Sigmoid colon (tissue), 7 donors: ENCODE measurements around the gene PSME3IP1. TPM values are rescaled to one million over a fixed set of nuclear protein-coding genes. Genes with fewer than 3 reads are reported as not detected.

ENCODE experiments used
- DNase-seq: peaks from one replicate; pipeline ENCODE4 v3.0.0-alpha.2; 2019
- H3K27ac ChIP-seq, 4 donors: fragments of 200-600 bp; sonication (generic); one replicate each; pipeline ENCODE4 v1.5.1; 2016 to 2019; ENCODE audit warnings: mild to moderate bottlenecking in 1 of 4
- H3K27me3 ChIP-seq, 3 donors: fragments of 200-600 bp; sonication (generic); one replicate each; pipeline ENCODE4 v1.5.1; 2019; ENCODE audit warnings: mild to moderate bottlenecking in 1 of 3
- H3K36me3 ChIP-seq, 4 donors: fragments of 200-600 bp; sonication (generic); one replicate each; pipeline ENCODE4 v1.5.1; 2016 to 2019
- H3K4me1 ChIP-seq, 4 donors: fragments of 200-600 bp; sonication (generic); one replicate each; pipeline ENCODE4 v1.5.1; 2017 to 2019
- H3K4me3 ChIP-seq, 4 donors: fragments of 200-600 bp; sonication (generic); one replicate each; pipeline ENCODE4 v1.5.1; 2017 to 2019; ENCODE audit warnings: mild to moderate bottlenecking in 2 of 4, moderate library complexity in 1 of 4
- H3K9me3 ChIP-seq, 4 donors: fragments of 200-600 bp in 3 of 4; sonication (generic) in 3 of 4; one replicate each; pipeline versions ENCODE4 v1.5.1 to v1.6.1; 2013 to 2019
- EP300 ChIP-seq, 4 donors: sonication (generic); formaldehyde crosslinking; IDR thresholded peaks; one replicate each; pipeline ENCODE4 v1.6.1; 2017; ENCODE audit warnings: antibody characterized with exemption in 4 of 4
- POLR2A ChIP-seq, 2 donors: fragments of 450-650 bp; IDR thresholded peaks; one replicate each; pipeline ENCODE4 v1.6.1; 2016; ENCODE audit warnings: antibody characterized with exemption in 2 of 2, mild to moderate bottlenecking in 2 of 2, moderate library complexity in 2 of 2
- POLR2AphosphoS5 ChIP-seq, 4 donors: sonication (generic); formaldehyde crosslinking; IDR thresholded peaks; one replicate each; pipeline ENCODE4 v1.6.1; 2017; ENCODE audit warnings: antibody characterized with exemption in 4 of 4
- WGBS, 2 donors: extraction: QIAGEN DNeasy Blood & Tissue Kit; methylation state at CpG; one replicate each; pipeline ENCODE4 v1.1.7; 2013; 5-methylcytosine and 5-hydroxymethylcytosine counted together
- intact Hi-C: fragments of 100-400 bp; cut with DNase I; formaldehyde crosslinking; loops from one replicate; pipeline ENCODE4 v1.15.1; 2023
- polyA plus RNA-seq, 3 donors: library from polyadenylated mRNA; stranded (reverse); fragments of 200-250 nt; gene quantifications; one replicate each; pipeline ENCODE4 v1.2.3, GENCODE V29; 2013
- total RNA-seq, 4 donors: library from RNA; depleted of rRNA; stranded (reverse); fragments of >200 nt; gene quantifications; one replicate each; pipeline ENCODE4 v1.1.0, GENCODE V29; 2016
- TF ChIP-seq, protein P1 (sequence below), 4 experiments: fragments of 450-650 bp in 3 of 4; fragments of 200-600 bp in 1 of 4; IDR thresholded peaks; one replicate each; pipeline ENCODE4 v1.5.1; 2016 to 2019; ENCODE audit warnings: antibody characterized with exemption in 4 of 4, mild to moderate bottlenecking in 3 of 4, moderate library complexity in 2 of 4
- donor health status: healthy with polysubstance abuse.
- donor health status: Bipolar disorder and iron deficiency.
- donor health status: healthy.

PSME3IP1 gene
- total and polyA plus RNA-seq, 7 donors: 60.1 to 81.3 (median 73.9) TPM

DNA sequence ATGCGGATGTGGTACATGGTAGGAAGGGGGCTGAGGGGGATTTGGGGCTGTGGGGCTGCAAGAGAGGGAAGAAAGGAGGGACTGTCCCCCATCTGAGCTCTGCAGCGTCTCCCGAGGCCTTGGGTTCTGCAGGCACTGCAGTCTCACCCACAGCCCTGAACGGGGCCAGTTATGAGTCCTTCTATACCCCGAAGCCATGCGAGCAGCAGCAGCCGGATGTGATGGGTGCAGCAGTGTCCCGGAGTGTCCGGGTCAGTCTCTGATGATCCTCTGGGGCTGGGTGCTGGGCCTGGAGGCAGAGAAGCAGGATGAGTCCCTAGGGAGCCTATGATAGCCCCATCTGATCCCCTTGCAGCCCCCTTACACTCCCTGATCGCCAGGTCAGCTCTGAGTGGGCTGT lies 52.0 kb downstream of the PSME3IP1 start:
- H3K9me3 ChIP-seq: no peaks in the 10 kb centered on the region
- no peak overlapping the region for H3K4me3 ChIP-seq
- H3K27me3 ChIP-seq: no peaks in the 10 kb centered on the region
- intact Hi-C loops: no loop called here
- no peak overlapping the region for H3K27ac ChIP-seq
- TF ChIP-seq POLR2AphosphoS5 (IDR thresholded peaks at IDR 0.05) (no peak), POLR2A (IDR thresholded peaks at IDR 0.05) (no peak), EP300 (IDR thresholded peaks at IDR 0.05) (no peak)
- TF ChIP-seq, protein P1, sequence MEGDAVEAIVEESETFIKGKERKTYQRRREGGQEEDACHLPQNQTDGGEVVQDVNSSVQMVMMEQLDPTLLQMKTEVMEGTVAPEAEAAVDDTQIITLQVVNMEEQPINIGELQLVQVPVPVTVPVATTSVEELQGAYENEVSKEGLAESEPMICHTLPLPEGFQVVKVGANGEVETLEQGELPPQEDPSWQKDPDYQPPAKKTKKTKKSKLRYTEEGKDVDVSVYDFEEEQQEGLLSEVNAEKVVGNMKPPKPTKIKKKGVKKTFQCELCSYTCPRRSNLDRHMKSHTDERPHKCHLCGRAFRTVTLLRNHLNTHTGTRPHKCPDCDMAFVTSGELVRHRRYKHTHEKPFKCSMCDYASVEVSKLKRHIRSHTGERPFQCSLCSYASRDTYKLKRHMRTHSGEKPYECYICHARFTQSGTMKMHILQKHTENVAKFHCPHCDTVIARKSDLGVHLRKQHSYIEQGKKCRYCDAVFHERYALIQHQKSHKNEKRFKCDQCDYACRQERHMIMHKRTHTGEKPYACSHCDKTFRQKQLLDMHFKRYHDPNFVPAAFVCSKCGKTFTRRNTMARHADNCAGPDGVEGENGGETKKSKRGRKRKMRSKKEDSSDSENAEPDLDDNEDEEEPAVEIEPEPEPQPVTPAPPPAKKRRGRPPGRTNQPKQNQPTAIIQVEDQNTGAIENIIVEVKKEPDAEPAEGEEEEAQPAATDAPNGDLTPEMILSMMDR (IDR thresholded peaks at IDR 0.05): no peak
- H3K4me1 ChIP-seq: peaks cover 0 to 7% (median 0%) of the 10 kb centered on the region in 4 donors
- peaks cover 0 to 12% (median 0%) of the 10 kb centered on the region in 4 donors for H3K36me3 ChIP-seq
- WGBS, 2 donors: 73 to 85% methylated on average over 10 of the region's 10 CpGs
- DNase-seq: no peak

DNA sequence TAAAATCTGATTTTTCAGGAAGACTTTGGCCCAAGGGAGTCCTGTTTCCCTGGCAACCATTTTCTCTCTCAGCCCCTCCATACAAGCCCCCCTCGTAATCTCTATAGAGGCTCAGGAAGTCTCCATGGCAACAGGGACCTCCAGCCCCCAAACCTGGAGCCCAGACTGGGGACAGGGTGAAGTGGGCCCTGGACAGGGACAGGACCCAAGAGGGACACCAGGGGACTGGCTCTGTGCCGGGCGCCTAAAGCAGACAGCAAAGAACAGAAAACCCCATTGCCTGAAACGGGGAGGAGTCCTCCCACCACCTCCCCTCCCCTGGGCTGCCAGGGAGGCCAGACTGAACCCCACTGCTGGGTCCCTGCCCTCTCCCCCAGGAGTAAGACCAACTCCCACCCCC lies 52.8 kb downstream of the PSME3IP1 start:
- Histone ChIP-seq H3K4me1 (peaks cover 0 to 7% (median 0%) of the 10 kb centered on the region in 4 donors), H3K9me3 (no peaks in the 10 kb centered on the region), H3K36me3 (peaks cover 0 to 19% (median 2%) of the 10 kb centered on the region in 4 donors), H3K27ac (no peak overlapping the region), H3K4me3 (no peak overlapping the region), H3K27me3 (no peaks in the 10 kb centered on the region)
- TF ChIP-seq EP300 (IDR thresholded peaks at IDR 0.05): no peak
- no peak for TF ChIP-seq POLR2A (IDR thresholded peaks at IDR 0.05)
- TF ChIP-seq POLR2AphosphoS5 (IDR thresholded peaks at IDR 0.05): no peak
- TF ChIP-seq, protein P1 (IDR thresholded peaks at IDR 0.05): no peak
- intact Hi-C loops: no loop called here
- DNase-seq: peak; percentile 64
- 58 to 59% methylated on average over 4 of the region's 4 CpGs for WGBS, 2 donors

DNA sequence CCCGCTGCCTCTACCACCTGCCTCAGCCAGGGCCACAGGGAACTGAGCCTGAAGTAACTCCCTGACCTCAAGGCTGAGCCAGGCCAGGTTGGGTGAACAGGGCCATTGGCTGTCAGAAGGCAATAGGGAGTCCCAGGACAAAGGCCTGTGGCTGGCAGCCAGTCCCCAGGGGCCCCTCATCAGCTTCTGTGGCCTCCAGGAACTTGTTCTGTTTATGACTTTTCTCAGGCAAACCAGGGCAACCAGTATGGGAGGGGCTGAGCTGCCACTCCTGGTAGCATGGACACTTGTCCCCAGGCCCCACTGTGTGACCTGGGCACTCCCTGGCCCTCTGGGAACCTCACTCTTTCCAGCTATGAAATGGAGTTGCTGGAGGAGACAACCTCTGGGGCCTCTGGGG lies 53.4 kb downstream of the PSME3IP1 start:
- Histone ChIP-seq H3K27me3 (no peaks in the 10 kb centered on the region), H3K4me3 (no peak overlapping the region), H3K4me1 (peaks cover 0 to 7% (median 0%) of the 10 kb centered on the region in 4 donors), H3K27ac (no peak overlapping the region), H3K36me3 (peaks cover 0 to 14% (median 2%) of the 10 kb centered on the region in 4 donors), H3K9me3 (no peaks in the 10 kb centered on the region)
- TF ChIP-seq, protein P1 (IDR thresholded peaks at IDR 0.05): no peak
- TF ChIP-seq EP300 (IDR thresholded peaks at IDR 0.05) (no peak), POLR2A (IDR thresholded peaks at IDR 0.05) (no peak), POLR2AphosphoS5 (IDR thresholded peaks at IDR 0.05) (no peak)
- 20 to 79% methylated on average over 1 of the region's 1 CpG for WGBS, 2 donors
- intact Hi-C loops: no loop called here
- DNase-seq: no peak

DNA sequence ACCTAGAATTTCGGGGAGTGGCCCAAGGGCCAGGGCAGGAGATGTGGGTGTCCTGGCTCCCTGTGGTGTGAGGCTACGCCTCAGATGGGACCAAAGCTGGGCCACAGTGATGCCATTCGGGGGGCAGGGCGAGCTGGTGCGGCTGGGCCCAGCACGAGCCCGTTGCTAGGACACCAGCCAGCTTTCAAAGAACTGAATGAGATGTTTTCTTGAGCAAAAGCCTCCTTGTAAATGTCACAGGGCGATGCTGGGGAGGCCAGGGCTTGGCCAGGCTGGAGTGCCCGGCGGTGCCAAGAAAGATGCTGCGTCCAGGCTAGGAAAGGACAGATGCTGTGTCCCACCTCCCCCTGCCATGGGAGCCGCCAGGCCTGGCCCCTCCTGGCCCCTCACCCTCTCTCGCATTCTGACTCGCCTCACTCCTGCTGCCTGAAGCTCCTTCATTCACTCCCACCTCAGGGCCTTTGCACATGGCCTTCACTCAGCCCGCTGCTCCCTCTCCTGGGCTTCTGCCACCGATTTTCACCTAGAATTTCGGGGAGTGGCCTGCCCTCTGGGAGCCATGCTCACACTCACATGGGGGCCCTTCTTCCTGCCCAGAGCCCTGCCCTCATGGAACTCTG lies 54.4 kb downstream of the PSME3IP1 start:
- Histone ChIP-seq H3K27ac (peak overlapping the region in 1 of 4 donors; percentile 32), H3K4me1 (peaks cover 0 to 7% (median 0%) of the 10 kb centered on the region in 4 donors), H3K36me3 (peaks cover 0 to 7% (median 2%) of the 10 kb centered on the region in 4 donors), H3K4me3 (no peak overlapping the region), H3K9me3 (no peaks in the 10 kb centered on the region), H3K27me3 (no peaks in the 10 kb centered on the region)
- peak; percentile 65 for DNase-seq
- 71 to 83% methylated on average over 17 of the region's 17 CpGs for WGBS, 2 donors
- TF ChIP-seq EP300 (IDR thresholded peaks at IDR 0.05) (no peak), POLR2A (IDR thresholded peaks at IDR 0.05) (no peak), POLR2AphosphoS5 (IDR thresholded peaks at IDR 0.05) (no peak)
- TF ChIP-seq, protein P1 (IDR thresholded peaks at IDR 0.05): no peak
- intact Hi-C loops: no loop called here
